Measurements from ENCODE around the gene PCID2.

PCID2 gene

DNA sequence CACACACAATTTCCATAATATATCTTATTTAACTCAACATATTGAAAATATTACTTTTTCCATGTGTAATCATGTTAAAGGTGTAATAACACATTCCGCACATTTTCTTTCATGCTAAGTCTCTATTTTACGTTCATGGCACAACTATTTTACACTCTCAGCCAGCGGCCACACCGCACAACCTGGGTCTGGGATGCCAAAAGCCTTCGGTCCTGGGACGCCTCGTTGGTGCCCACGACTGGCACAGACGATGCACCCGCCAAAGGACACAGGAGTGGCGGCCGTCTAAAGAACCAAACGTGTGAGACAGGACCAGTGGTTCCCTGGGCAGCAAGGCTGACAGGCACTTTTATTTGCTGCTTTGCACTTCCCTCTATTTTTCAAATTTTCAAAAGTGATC is 60.1 kb downstream of the PCID2 start:
- DNase-seq: no peak

DNA sequence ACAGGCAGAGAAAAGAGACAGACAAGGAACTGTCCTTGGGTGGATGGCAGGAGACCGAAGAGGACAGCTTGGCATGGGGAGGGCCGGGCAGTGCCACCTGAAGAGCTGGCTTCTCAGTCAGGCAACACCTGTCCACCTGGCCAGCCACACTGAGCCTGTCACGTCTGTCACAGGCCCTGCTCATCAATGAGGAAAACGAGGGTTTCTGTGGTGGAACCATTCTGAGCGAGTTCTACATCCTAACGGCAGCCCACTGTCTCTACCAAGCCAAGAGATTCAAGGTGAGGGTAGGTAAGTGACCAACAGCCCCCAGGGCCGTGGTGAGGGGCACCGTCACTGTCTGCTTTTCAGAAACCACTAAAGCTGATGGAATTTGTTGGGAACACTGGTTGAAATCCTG is 61.3 kb downstream of the PCID2 start:
- DNase-seq: no peak

DNA sequence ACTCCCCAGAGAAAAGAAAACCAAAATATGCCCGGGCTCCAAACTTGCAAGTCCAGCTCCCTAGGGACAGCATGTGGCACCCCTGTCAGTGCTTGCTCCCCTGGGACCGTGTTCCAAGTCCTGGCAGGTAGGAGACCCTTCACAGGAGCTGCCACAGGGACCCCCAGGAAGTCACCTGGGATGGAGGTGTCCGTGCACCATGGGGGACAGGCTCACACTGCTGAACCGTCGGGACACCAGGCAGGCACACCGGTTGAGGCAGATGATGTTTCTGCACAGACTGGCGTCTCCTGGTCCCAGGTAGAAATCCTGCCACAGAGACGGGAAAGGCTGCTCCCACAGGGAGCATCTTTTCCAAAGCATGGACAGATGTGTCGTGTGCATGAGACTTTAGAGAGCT is 61.7 kb downstream of the PCID2 start:
- no peak for DNase-seq

DNA sequence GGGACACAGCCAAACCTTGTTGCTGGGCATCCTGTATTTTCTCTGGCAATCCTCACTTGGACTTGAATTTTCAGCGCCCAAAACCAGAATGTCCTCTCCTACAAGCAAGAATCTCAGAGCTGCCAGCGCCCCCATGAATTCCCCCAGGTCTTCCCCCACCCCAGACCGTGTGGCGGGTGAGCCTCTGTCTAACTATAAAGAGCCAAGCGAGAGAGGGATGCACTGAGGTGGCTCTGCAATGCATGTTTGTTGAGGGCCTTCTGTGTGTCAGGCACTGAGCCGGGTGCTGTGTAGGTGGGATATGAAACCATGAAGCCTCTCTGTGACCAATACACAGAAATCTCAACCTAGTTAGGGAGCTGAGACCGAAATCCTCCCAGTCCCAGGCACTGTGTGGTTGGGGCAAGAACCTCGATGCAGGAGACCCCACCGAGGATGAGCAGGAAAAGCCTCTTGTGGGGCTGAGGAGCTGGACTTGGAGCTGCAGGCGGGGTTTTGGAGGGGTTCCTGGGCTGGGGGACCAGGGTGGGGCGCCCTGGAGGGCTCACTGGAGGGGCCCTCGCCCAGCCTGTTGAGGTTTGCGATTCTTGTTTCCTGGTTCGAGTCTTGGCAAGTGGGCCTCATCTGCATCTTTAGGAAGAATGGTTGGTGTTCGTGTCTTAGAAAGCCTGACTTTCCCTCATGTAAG is 62.4 kb downstream of the PCID2 start:
- DNase-seq: no peak

DNA sequence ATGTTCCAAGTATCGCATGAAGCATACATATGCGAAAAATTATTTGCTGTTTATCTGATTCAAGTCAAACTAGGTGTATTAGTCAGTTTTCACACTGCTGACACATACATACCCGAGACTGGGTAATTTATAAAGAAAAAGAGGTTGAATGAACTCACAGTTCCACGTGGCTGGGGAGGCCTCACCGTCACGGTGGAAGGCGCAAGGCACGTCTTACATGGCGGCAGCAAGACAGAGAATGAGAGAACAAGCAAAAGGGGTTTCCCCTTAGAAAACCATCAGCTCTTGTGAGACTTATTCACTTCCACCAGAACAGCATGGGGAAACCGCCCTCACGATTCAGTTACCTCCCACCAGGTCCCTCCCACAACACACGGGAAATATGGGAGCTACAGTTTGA is 63.0 kb downstream of the PCID2 start:
- no peak for DNase-seq

DNA sequence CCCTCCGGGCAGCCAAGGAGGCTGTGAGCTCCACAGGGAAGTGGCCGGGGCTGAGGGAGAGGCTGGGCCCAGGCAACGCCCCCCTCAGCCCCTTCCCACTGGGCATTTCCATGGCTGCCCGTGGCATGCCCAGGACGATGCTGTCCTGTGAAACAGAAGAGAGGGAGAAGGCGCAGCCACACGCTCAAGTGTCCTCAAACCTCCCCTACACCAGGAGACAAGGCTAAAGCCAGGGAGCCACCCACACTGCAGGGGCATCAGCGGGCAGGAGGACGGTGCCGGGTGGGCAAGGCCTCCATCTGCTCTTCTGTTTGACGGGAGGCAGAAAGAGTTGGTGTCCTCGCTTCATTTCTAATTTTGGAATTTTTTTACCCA is 64.2 kb downstream of the PCID2 start:
- no peak for DNase-seq

DNA sequence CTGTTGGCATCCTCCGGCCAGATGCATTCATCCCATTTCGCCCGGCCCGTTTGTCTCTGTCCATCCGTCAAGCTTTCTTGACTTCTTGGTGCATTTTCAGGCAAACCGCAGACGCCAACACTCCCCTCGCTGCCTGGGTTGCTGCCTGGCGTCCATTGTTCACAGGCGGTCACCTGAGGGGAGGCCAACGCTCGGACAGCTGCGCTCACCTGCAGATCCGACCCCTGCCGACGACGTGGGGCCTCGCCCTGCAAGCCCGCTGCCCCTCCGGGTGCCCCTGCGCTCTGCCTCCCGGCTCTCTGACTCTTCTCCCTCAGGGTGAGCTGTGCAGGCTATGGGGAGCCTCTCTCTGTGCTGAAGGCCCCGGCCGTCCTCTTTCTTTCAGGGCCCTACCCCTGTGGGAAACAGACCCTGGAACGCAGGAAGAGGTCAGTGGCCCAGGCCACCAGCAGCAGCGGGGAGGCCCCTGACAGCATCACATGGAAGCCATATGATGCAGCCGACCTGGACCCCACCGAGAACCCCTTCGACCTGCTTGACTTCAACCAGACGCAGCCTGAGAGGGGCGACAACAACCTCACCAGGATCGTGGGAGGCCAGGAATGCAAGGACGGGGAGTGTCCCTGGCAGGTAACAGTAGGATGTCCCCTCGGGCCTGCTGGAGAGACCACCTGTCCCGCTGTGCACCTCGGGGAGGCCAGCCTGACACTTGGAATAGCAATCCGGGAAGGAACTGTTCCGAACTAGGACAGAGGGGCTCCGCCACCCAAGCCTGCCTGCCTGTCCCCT is 64.8 kb downstream of the PCID2 start:
- DNase-seq: no peak

DNA sequence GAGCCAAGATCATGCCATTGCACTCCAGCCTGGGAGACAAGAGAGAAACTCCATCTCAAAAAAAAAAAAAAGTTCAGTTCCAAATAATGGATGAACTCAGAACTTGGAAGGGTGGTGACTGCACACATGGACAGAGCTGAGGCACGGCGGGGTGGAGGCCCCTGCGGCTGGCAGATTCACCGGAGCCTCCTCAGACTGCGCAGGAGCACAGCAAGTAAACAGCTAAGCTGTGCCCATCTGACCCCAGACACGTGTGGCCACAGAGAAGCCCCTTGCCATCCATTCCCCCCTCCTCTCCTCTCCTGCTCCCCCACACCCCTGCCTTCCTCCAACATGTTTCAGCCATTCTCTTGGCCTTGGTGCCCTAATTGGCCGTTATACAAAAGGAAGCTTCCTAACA is 65.6 kb downstream of the PCID2 start:
- no peak for DNase-seq

DNA sequence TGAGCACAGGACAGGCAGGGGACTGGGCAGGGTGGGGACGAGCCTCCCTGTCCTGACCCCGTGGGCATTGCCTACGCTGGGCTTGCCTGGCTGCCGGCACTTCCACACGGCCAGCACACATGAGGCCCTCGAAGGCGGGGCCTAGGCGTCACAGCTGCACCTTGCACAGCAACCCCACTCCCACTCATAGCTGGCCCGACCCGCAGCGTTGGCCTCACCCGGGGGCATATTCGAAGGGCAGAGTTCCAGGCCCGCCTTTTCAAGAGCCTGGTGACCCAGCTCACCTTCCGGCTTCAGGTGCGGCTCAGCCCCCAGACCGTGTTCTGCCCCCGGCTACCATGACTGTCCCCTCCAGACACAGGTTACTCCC is 66.9 kb downstream of the PCID2 start:
- DNase-seq: no peak

DNA sequence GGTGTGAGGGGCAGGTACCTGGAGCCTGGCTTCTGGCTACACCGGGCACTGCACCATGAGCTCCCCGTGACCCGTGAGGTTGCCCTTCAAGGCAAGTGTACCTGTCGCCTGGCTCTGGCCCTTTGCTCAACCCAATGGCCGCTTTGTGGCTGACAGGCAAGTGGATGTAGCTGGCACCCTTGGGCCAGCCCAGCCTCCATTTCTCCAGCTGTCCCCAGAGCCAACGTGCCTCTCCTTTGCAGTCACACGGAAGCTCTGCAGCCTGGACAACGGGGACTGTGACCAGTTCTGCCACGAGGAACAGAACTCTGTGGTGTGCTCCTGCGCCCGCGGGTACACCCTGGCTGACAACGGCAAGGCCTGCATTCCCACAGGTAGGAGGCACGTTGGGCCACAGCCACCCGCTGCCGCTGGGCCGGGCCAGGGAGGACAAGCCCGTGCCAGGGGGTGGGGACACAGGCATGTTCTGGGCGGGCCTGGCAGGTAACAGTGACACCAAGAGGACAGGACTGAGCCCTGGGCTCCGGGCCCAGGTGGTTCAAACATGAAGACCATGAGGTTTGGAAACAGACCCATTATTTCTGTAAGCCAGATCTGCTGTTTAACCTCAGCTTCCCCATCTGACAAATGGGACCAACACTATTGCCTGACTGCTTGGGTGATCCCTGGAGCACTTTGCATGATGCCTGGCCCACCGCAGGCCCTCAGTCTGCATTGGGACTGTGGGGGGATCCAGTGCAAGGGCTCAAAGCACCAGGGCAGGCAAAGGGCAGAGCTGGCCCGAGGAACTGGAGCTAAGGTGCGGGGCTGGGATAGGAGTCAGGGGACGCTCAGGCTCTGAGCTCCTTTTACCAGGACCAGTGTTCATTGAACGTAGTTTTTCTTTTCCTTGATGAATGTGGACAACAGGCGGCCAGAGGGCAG is 67.5 kb downstream of the PCID2 start:
- no peak for DNase-seq

DNA sequence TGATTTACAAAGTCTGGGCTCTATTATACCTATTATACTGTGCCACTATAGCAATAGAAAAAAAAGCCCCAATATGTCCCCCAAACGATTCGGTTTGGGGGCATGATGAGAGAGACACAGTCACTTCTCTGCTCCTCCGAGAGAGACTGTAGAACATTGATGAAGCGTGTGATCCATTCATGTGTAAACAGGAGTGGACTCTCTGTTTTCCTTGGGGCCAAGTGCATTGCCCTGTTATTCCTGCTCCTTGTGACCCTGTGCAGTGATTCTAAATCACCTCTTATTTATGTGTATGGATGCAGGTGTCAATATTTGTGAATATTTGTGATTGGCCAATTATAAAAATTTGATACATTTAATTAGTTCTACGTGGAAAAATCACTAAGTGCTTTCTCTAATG is 68.9 kb downstream of the PCID2 start:
- no peak for DNase-seq

DNA sequence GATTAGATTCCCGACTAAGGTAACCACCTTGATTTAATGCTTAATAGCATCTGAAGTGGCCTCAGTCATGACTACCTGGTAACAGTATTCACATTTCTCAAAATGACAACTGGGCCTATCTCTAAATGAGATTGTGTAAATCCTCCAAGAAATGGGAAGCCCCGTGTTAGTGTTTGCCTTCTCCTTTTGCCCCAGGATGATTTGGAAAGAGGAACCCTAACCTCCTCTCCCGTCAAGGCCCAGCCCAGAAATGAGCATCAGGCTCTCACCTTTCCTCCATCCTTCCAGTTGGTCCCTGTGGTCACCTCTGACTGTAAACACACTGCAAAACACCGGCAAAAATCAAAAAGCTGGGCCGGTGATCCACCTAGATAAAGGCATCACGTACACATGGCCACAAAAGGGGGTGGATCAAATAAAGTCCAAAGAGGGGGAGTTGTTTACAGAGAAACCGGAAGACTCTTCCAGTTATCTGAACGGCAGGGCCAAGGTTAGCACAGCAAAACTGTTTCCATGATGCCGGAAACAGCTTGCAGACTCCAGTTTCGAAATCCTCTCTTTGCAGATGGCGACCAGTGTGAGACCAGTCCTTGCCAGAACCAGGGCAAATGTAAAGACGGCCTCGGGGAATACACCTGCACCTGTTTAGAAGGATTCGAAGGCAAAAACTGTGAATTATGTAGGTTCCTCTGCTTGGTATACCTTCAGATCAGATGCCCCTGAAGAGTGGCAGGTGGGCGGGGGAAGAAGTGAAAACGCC is 69.5 kb downstream of the PCID2 start:
- DNase-seq: no peak

DNA sequence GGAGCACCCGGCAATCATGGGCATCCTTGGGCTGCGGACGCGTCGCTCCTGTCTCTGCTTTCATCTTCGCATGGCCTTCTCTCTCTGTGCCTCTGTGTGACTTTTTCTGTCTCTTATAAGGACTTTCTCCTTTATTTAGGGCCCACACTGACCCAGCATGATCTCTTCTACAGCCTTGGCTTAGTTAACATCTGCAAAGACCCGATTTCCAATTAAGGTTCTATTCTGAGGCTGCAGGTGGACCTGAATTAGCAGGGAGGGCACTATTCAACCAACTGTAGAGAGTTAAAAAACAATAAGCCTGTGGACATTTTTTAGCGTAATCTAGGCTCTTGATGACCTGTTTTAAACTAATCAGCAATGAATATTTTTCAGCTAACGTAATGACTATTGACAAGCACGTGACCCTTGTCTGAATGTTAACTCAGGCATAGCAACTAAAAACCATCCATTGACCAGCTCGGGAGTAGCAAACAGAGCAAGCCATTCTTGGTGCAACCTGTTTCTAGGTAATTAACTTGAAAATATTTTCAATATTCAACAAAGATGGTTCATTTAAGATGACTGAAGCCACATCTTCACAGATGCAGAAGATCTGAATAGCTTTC is 70.7 kb downstream of the PCID2 start:
- no peak for DNase-seq

DNA sequence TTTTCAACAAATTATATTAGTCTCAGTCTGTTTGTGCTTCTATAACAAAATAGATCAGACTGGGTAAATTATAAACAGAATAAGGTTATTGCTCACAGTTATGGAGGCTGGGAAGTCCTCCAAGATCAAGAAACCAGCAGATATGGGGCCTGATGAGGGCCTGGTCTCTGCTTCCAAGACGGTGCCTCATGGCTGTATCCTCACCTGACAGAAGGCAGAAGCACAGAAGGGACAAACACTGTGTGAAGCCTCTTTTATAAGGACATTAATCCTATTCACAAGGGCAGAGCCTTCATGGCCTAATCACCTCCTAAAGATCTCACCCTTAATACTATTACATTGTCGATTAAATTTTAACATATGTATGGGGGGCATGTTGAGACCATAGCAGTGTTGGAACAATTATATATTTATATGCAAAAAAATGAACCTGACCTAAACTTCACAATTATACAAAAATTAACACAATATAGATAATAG is 73.1 kb downstream of the PCID2 start:
- no peak for DNase-seq

DNA sequence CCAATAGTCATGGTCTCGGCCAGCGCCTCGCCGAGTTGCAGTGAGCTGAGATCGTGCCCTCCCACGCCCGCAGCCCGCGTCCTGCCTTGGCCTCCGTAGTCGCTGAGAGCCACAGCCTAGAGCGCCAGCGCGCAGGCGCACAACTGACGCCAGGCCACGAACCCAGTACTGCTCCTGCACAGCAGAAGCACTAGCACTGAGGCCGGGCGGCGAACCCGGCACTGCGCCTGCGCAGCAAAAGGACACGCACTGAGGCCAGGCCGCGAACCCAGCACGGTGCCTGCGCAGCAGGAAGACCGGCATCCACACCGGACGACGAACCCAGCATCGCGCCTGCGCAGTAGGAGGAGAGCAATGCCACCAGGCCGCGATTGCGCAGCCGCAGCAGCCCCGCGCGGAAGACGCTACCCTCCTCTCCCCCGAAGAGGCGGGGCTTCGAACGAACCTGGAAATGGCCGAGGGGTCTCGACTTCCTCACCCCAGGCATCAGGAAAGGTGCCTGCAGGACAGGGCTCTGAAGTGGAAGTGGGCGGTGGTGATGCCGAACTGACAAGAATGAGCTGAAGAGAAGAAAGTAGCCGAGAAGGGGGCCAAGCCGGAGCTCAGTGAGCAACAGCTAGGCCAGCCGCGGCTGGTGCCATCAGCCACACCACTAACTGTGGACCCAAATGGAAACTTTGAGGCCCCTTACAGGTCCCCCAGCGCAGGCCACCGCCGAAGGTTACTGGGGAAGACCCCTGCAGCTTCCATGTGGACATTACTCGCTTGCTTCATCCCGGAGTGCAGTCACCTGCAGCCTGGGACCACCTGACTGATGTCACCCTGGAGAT is 78.3 kb downstream of the PCID2 start:
- DNase-seq: no peak

DNA sequence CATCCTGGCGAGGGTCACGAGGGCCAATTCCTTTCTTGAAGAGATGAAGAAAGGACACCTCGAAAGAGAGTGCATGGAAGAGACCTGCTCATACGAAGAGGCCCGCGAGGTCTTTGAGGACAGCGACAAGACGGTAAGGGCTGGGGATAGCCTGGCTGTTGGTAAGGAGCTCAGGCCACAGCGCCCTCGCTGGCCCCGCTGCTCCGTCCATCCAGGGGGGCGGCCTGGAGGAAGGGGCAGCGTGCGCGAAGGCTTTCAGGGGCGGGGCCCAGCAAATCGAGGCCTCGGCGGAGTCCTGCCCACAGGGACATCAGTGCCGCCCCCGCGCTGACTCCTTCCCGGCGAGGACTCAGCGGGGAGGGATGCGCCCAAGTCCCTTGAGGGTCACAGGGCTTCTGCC is 79.0 kb downstream of the PCID2 start:
- DNase-seq: no peak
